ENCODE results near the gene CEACAM16. TPM values are rescaled to one million over a fixed set of nuclear protein-coding genes. Genes with fewer than 3 reads are reported as not detected.

The CEACAM16 gene
- total RNA-seq, 2 experiments from 2014 or later, result not detected

DNA sequence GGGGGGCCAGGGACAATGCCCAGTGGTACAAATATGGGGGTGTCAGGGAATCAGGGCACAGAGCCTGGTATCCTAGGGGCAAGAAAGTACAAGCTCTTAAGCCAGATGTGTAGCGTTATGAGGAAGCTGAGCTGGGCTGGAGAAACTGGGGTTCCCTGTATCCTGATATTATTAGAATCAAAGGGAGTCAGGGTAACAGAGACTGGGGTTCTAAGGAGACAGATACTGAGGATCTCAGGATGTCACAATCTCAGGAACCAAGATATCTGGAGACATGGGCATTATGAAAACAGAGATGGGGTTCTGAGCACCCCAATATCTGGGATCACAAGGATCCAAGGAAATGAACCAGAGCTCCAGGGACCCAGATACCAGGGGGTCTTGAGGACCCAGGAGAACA, 50.3 kb downstream of the CEACAM16 start:
- Histone ChIP-seq H3K9me2 (ENCODE audit: insufficient read depth, low read length) (no peaks in the 10 kb centered on the region), H4K20me1 (ENCODE audit: insufficient read depth, low read length) (no peaks in the 10 kb centered on the region), H3K4me3 (ENCODE audit: low read depth, low read length, poor library complexity, severe bottlenecking) (peak overlapping the region; percentile 84), H3K36me3 (ENCODE audit: insufficient read depth, low read length) (peaks cover 28% of the 10 kb centered on the region; the same call in 1 of the 2 replicates), H3K4me2 (ENCODE audit: low read length) (peak overlapping the region; percentile 79), H3K79me2 (ENCODE audit: insufficient read depth, low read depth, low read length) (peaks cover 31% of the 10 kb centered on the region), H3K27ac (ENCODE audit: low read depth, low read length, poor library complexity, severe bottlenecking) (peak overlapping the region; percentile 95), H3K9me3 (ENCODE audit: low read length) (no peaks in the 10 kb centered on the region), H3K4me1 (ENCODE audit: insufficient read depth, low read length, poor library complexity, severe bottlenecking) (peaks cover 60% of the 10 kb centered on the region), H2AFZ (ENCODE audit: low read length) (no peak overlapping the region)
- no peak for DNase-seq (ENCODE audit: low spot score)
- POLR2A ChIA-PET, result interaction anchor here (0.6 kb wide), 2 partner anchors 91 to 285 kb away, joined by 3 read pairs; no protein-coding TSS in a partner anchor
- intact Hi-C loops (cut with micrococcal nuclease; ENCODE audit: unreplicated experiment), result no loop called here
- CTCF ChIA-PET (ENCODE audit: unreplicated experiment), result no interaction called here
- TF ChIP-seq EZH2phosphoT487 (IDR thresholded peaks at IDR 0.05; ENCODE audit: borderline replicate concordance, low read depth, low read length), result no peak
- TF ChIP-seq, protein P1, sequence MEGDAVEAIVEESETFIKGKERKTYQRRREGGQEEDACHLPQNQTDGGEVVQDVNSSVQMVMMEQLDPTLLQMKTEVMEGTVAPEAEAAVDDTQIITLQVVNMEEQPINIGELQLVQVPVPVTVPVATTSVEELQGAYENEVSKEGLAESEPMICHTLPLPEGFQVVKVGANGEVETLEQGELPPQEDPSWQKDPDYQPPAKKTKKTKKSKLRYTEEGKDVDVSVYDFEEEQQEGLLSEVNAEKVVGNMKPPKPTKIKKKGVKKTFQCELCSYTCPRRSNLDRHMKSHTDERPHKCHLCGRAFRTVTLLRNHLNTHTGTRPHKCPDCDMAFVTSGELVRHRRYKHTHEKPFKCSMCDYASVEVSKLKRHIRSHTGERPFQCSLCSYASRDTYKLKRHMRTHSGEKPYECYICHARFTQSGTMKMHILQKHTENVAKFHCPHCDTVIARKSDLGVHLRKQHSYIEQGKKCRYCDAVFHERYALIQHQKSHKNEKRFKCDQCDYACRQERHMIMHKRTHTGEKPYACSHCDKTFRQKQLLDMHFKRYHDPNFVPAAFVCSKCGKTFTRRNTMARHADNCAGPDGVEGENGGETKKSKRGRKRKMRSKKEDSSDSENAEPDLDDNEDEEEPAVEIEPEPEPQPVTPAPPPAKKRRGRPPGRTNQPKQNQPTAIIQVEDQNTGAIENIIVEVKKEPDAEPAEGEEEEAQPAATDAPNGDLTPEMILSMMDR (conservative IDR thresholded peaks at IDR 0.05; ENCODE audit: low read length), result no peak
- no TSS peak for BruUV-seq (replicated peaks)

DNA sequence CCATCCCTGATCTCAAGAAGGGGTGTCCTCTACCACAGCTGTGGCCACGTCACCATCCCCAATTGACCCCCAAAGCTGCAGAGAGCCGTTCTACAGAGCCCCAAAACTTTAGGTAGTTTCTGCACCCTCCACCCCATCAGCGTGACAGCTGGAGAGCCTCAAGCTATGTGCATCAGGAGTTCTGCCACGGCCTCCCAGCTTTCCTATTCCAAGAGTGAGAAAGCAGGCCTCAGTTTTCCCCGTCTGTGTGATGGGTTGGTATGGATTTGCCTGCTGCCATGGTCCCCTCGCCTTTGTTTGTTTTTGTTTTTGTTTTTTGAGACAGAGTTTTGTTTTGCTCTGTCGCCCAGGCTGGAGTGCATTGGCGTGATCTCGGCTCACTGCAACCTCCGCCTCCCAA, 51.0 kb downstream of the CEACAM16 start:
- Histone ChIP-seq H3K27ac (ENCODE audit: low read depth, low read length, poor library complexity, severe bottlenecking) (peak overlapping the region; percentile 95), H3K4me2 (ENCODE audit: low read length) (peak overlapping the region; percentile 79), H3K79me2 (ENCODE audit: insufficient read depth, low read depth, low read length) (peaks cover 35% of the 10 kb centered on the region), H3K4me1 (ENCODE audit: insufficient read depth, low read length, poor library complexity, severe bottlenecking) (peaks cover 63% of the 10 kb centered on the region), H2AFZ (ENCODE audit: low read length) (no peak overlapping the region), H3K9me2 (ENCODE audit: insufficient read depth, low read length) (no peaks in the 10 kb centered on the region), H4K20me1 (ENCODE audit: insufficient read depth, low read length) (no peaks in the 10 kb centered on the region), H3K36me3 (ENCODE audit: insufficient read depth, low read length) (peaks cover 33% of the 10 kb centered on the region; the same call in 1 of the 2 replicates), H3K9me3 (ENCODE audit: low read length) (no peaks in the 10 kb centered on the region), H3K4me3 (ENCODE audit: low read depth, low read length, poor library complexity, severe bottlenecking) (peak overlapping the region; percentile 84)
- POLR2A ChIA-PET, result interaction anchor here (0.6 kb wide), 1 partner anchor 90 kb away, joined by 3 read pairs; no protein-coding TSS in a partner anchor
- intact Hi-C loops (cut with micrococcal nuclease; ENCODE audit: unreplicated experiment), result loop anchor here (5.0 to 10.0 kb wide), 2 partner anchors 255 to 327 kb away; partner anchors contain the start of genes GEMIN7, RELB and ZNF296
- TF ChIP-seq EZH2phosphoT487 (IDR thresholded peaks at IDR 0.05; ENCODE audit: borderline replicate concordance, low read depth, low read length), result no peak
- TF ChIP-seq, protein P1 (conservative IDR thresholded peaks at IDR 0.05; ENCODE audit: low read length), result no peak
- CTCF ChIA-PET (ENCODE audit: unreplicated experiment), result no interaction called here
- no TSS peak for BruUV-seq (replicated peaks)
- DNase-seq (ENCODE audit: low spot score), result no peak

DNA sequence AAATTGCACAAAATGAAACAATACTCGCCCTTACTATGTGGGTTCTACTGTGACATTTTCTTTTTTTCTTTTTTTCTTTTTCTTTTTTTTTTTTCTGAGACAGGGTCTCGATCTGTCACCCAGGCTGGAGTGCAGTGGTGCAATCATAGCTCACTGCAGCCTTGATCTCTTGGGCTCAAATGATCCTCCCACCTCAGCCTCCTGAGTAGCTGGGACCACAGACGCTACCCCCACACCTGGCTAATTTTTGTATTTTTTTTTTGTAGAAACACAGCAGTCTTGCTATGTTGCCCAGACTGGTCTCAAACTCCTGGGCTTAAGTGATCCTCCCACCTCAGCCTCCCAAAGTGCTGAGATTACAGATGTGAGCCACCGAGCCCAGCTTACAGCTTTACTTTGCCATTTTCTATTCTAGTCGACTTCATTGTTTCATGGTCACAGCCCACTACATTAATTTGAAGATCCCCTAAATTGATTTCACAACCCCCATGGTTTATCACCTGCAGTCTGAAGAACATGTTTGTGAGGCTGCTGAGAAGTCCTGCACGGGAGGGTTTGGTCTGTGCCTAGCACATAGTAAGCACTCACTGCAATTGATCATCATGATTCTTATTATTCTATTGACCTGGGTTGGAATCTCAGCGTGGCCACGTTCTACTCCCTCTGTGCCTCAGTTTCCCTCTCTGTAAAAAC, 53.3 kb downstream of the CEACAM16 start:
- Histone ChIP-seq H3K4me3 (ENCODE audit: low read depth, low read length, poor library complexity, severe bottlenecking) (peak overlapping the region; percentile 84), H3K9me2 (ENCODE audit: insufficient read depth, low read length) (no peaks in the 10 kb centered on the region), H3K4me2 (ENCODE audit: low read length) (peak overlapping the region; percentile 79), H3K9me3 (ENCODE audit: low read length) (no peaks in the 10 kb centered on the region), H3K36me3 (ENCODE audit: insufficient read depth, low read length) (peaks cover 55% of the 10 kb centered on the region), H3K27ac (ENCODE audit: low read depth, low read length, poor library complexity, severe bottlenecking) (peak overlapping the region; percentile 95), H4K20me1 (ENCODE audit: insufficient read depth, low read length) (no peaks in the 10 kb centered on the region), H3K79me2 (ENCODE audit: insufficient read depth, low read depth, low read length) (peaks cover 46% of the 10 kb centered on the region), H2AFZ (ENCODE audit: low read length) (no peak overlapping the region), H3K4me1 (ENCODE audit: insufficient read depth, low read length, poor library complexity, severe bottlenecking) (peaks cover 66% of the 10 kb centered on the region)
- POLR2A ChIA-PET, result interaction anchor here (0.8 kb wide), 1 partner anchor 385 kb away, joined by 7 read pairs; no protein-coding TSS in a partner anchor
- CTCF ChIA-PET (ENCODE audit: unreplicated experiment), result interaction anchor here (0.6 kb wide), 1 partner anchor 18 kb away, joined by 3 read pairs; no protein-coding TSS in a partner anchor
- peak; percentile 76 for DNase-seq (ENCODE audit: low spot score)
- BruUV-seq (replicated peaks), result TSS peak; percentile 42
- intact Hi-C loops (cut with micrococcal nuclease; ENCODE audit: unreplicated experiment), result loop anchor here (5.0 to 10.0 kb wide), 2 partner anchors 253 to 325 kb away; partner anchors contain the start of genes GEMIN7, RELB and ZNF296
- TF ChIP-seq, protein P1 (conservative IDR thresholded peaks at IDR 0.05; ENCODE audit: low read length), result no peak
- TF ChIP-seq EZH2phosphoT487 (IDR thresholded peaks at IDR 0.05; ENCODE audit: borderline replicate concordance, low read depth, low read length), result no peak

All from OCI-LY7 (cell line).